ENCODE measurements around the gene LANCL3.

- TF ChIP-seq CTCF (IDR thresholded peaks at IDR 0.05) (no peak), POLR2A (IDR thresholded peaks at IDR 0.05) (no peak)
Measured at GRCh38 chrX:37684973-37685372, 113.5 kb downstream of the LANCL3 start.

Data from heart left ventricle (tissue), 13 donors.